NT2/D1 (cell line): Measurements from ENCODE around the gene WNT6.

ENCODE experiments used
- YY1 ChIP-seq: IDR thresholded peaks from 2 replicates; pipeline ENCODE4 v1.6.1; 2011; ENCODE audit not compliant: insufficient read length, insufficient read depth
- ZNF274 ChIP-seq: IDR thresholded peaks from 2 replicates; pipeline ENCODE4 v1.6.1; 2011; ENCODE audit warnings: mild to moderate bottlenecking, low read depth, low read length

GRCh38 chr2:218858671-218859555 lies 692 bp upstream of the WNT6 start:
- TF ChIP-seq ZNF274 (no peak), YY1 (no peak)
